Measurements from ENCODE around the gene TRPV4.

- no peak for TF ChIP-seq EZH2 (IDR thresholded peaks at IDR 0.05; ENCODE audit: borderline replicate concordance, low read depth, low read length, severe bottlenecking)
- no peak for TF ChIP-seq CTCF (IDR thresholded peaks at IDR 0.05; ENCODE audit: borderline replicate concordance, extremely low read depth, low read length, poor library complexity, severe bottlenecking)
These were observed 95.0 kb downstream of the TRPV4 start for GRCh38 chr12:109738209-109738608.

Data from DND-41 (cell line).